Keratinocyte (primary cell): Measurements from ENCODE around the gene C14orf119. TPM values are rescaled to one million over a fixed set of nuclear protein-coding genes. Genes with fewer than 3 reads are reported as not detected.

Experiments used
- DNase-seq: peaks from one replicate; pipeline ENCODE4 v3.0.0-alpha.2; 2011; ENCODE audit warnings: low read depth, missing footprints, low spot score
- FAIRE-seq: peaks from 2 replicates; lab custom pipeline; 2011; peaks lifted over from hg19 to GRCh38; lab: Jason Lieb, UNC
- H2AFZ ChIP-seq: 2 replicates; pipeline ENCODE4 v1.6.0; 2012; ENCODE audit warnings: low read length, control low read depth, inconsistent platforms; ENCODE audit not compliant: control insufficient read depth
- H3K27ac ChIP-seq: 2 replicates; pipeline ENCODE4 v1.5.1; 2011; ENCODE audit warnings: low read length; ENCODE audit not compliant: control insufficient read depth, insufficient read depth
- H3K27me3 ChIP-seq: 3 replicates; pipeline ENCODE4 v1.6.0; 2011; ENCODE audit warnings: low read length; ENCODE audit not compliant: control insufficient read depth, insufficient read depth; ENCODE audit errors: extremely low read depth
- H3K36me3 ChIP-seq, 2 experiments: 2 replicates in 1 of 2; 3 replicates in 1 of 2; pipeline ENCODE4 v1.5.1; 2011; ENCODE audit warnings: low read length in 2 of 2, mild to moderate bottlenecking in 1 of 2; ENCODE audit not compliant: control insufficient read depth in 2 of 2, insufficient read depth in 2 of 2; ENCODE audit errors: extremely low read depth in 1 of 2
- H3K4me1 ChIP-seq: 3 replicates; pipeline ENCODE4 v1.5.1; 2011; ENCODE audit warnings: low read length; ENCODE audit not compliant: control insufficient read depth, insufficient read depth; ENCODE audit errors: extremely low read depth
- H3K4me2 ChIP-seq: 3 replicates; pipeline ENCODE4 v1.6.0; 2011; ENCODE audit warnings: low read depth, low read length; ENCODE audit not compliant: control insufficient read depth, insufficient read depth; ENCODE audit errors: extremely low read depth
- H3K4me3 ChIP-seq, 3 experiments: fragments of 200-600 bp in 1 of 3; sonication (generic) in 1 of 3; 2 replicates in 2 of 3; 3 replicates in 1 of 3; pipeline ENCODE4 v1.5.1; 2011 to 2016; ENCODE audit warnings: low read length in 3 of 3, mild to moderate bottlenecking in 3 of 3, control low read depth in 2 of 3, inconsistent platforms in 1 of 3, low read depth in 1 of 3, mixed read lengths in 1 of 3, mixed run types in 1 of 3, moderate library complexity in 1 of 3; ENCODE audit not compliant: control insufficient read depth in 2 of 3, insufficient read depth in 2 of 3; ENCODE audit errors: extremely low read depth in 1 of 3
- H3K79me2 ChIP-seq: 2 replicates; pipeline ENCODE4 v1.6.0; 2012; ENCODE audit warnings: low read length; ENCODE audit not compliant: control insufficient read depth, insufficient read depth
- H3K9ac ChIP-seq: 3 replicates; pipeline ENCODE4 v1.6.0; 2011; ENCODE audit warnings: low read length; ENCODE audit not compliant: control insufficient read depth, insufficient read depth; ENCODE audit errors: extremely low read depth
- H3K9me1 ChIP-seq: 3 replicates; pipeline ENCODE4 v1.6.0; 2011; ENCODE audit warnings: low read length; ENCODE audit not compliant: control insufficient read depth, insufficient read depth; ENCODE audit errors: extremely low read depth
- H3K9me3 ChIP-seq: 2 replicates; pipeline ENCODE4 v1.5.1; 2012; ENCODE audit warnings: low read depth, low read length; ENCODE audit not compliant: control insufficient read depth
- H4K20me1 ChIP-seq: 3 replicates; pipeline ENCODE4 v1.6.0; 2011; ENCODE audit warnings: low read length; ENCODE audit not compliant: control insufficient read depth, insufficient read depth; ENCODE audit errors: extremely low read depth
- CTCF ChIP-seq, 3 experiments: IDR thresholded peaks in 1 of 3; conservative IDR thresholded peaks in 1 of 3; optimal IDR thresholded peaks in 1 of 3; 2 replicates in 2 of 3; 3 replicates in 1 of 3; pipeline versions ENCODE3 to v1.5.1; 2011; ENCODE audit warnings: low read length in 3 of 3, mild to moderate bottlenecking in 3 of 3, moderate library complexity in 2 of 3, control low read depth in 1 of 3, inconsistent platforms in 1 of 3; ENCODE audit not compliant: insufficient read depth in 2 of 3; ENCODE audit errors: extremely low read depth in 1 of 3
- EZH2 ChIP-seq: IDR thresholded peaks from one replicate; pipeline ENCODE4 v1.6.1; 2012; ENCODE audit warnings: inconsistent platforms, mild to moderate bottlenecking, low read length, moderate library complexity
- dilution Hi-C: fragments of 300-500 bp; cut with MboI; formaldehyde crosslinking; loops from one replicate; pipeline ENCODE4 v1.7.0; 2020; ENCODE audit warnings: low sequenced_read_pairs; ENCODE audit not compliant: extremely low pct_ligation_motif_present
- polyA plus RNA-seq, 5 experiments: library from polyadenylated mRNA; depleted of rRNA in 3 of 5; stranded (reverse) in 3 of 5; stranded (forward) in 1 of 5; unstranded in 1 of 5; fragments of >200 nt; gene quantifications; 1 replicate in 1 of 5; 2 replicates in 3 of 5; 3 replicates in 1 of 5; pipeline versions ENCODE4 v1.2.1 to v1.2.3, GENCODE V29; 2011 to 2012; ENCODE audit warnings: missing spikeins in 2 of 5, low read depth in 1 of 5, low replicate concordance in 1 of 5

The C14orf119 gene
- polyA plus RNA-seq, 1 donor (not counting 4 experiments of a cell fraction or from before 2014, with no cell fraction given) = 73.7 TPM

GRCh38 chr14:23056956-23057756 lies 38.1 kb upstream of the C14orf119 start, which contains the start of gene CDH24:
Gene CDH24 (minus strand): TSS chr14:23057520. CDS start chr14:23055733, 1,787 bp downstream.
- TF ChIP-seq CTCF (optimal IDR thresholded peaks at IDR 0.05 in 1 of 3, IDR thresholded peaks at IDR 0.05 in 1 of 3, conservative IDR thresholded peaks at IDR 0.05 in 1 of 3; ENCODE audit: extremely low read depth in 1 of 3, insufficient read depth in 2 of 3, low read length in 3 of 3) = no peak
- TF ChIP-seq EZH2 = no peak

GRCh38 chr14:23057757-23058653 lies 37.3 kb upstream of the C14orf119 start:
- Histone ChIP-seq H3K79me2 (peaks cover 5% of the 10 kb centered on the region), H3K9me3 (no peaks in the 10 kb centered on the region), H4K20me1 (no peaks in the 10 kb centered on the region), H3K27me3 (no peaks in the 10 kb centered on the region), H3K9me1 (no peaks in the 10 kb centered on the region), H3K36me3 (peaks cover 25 to 29% of the 10 kb centered on the region in 2 experiments), H3K4me1 (peaks cover 30% of the 10 kb centered on the region), H3K4me2 (peak overlapping the region; percentile 89), H2AFZ (no peak overlapping the region), H3K27ac (peak overlapping the region; percentile 31), H3K9ac (peak overlapping the region; percentile 58), H3K4me3 (peak overlapping the region; percentile 36 to 68 (median 64))
- dilution Hi-C loops = no loop called here
- peak; percentile 17 for FAIRE-seq
- DNase-seq = no peak
- no peak for TF ChIP-seq EZH2
- peak; percentile 89 to 97 (median 96) for TF ChIP-seq CTCF (optimal IDR thresholded peaks at IDR 0.05 in 1 of 3, IDR thresholded peaks at IDR 0.05 in 1 of 3, conservative IDR thresholded peaks at IDR 0.05 in 1 of 3; ENCODE audit: extremely low read depth in 1 of 3, insufficient read depth in 2 of 3, low read length in 3 of 3)

More at GRCh38 chr14:23056956-23057756, 38.1 kb upstream of the C14orf119 start, which contains the start of gene CDH24:
- Histone ChIP-seq H3K9me3 (no peaks in the 10 kb centered on the region), H3K9ac (peak within 1 kb of the TSS; percentile 58), H3K4me3 (peak within 1 kb of the TSS; percentile 36 to 68 (median 64)), H3K4me1 (peaks cover 31% of the 10 kb centered on the region), H3K4me2 (peak within 1 kb of the TSS; percentile 89), H4K20me1 (no peaks in the 10 kb centered on the region), H3K36me3 (peaks cover 17 to 21% of the 10 kb centered on the region in 2 experiments), H2AFZ (peak within 1 kb of the TSS; percentile 30), H3K27me3 (no peaks in the 10 kb centered on the region), H3K27ac (peak within 1 kb of the TSS; percentile 31), H3K79me2 (peaks cover 5% of the 10 kb centered on the region), H3K9me1 (no peaks in the 10 kb centered on the region)
- dilution Hi-C loops = no loop called here
- DNase-seq = no peak
- FAIRE-seq = no peak
